Measurements from ENCODE around the gene IRAK3. TPM values are rescaled to one million over a fixed set of nuclear protein-coding genes. Genes with fewer than 3 reads are reported as not detected.

Gene IRAK3
- total RNA-seq, 1 donor from 2014 or later = 0.05 TPM

- H3K79me2 ChIP-seq (ENCODE audit: insufficient read depth, low read length) = no peaks in the 10 kb centered on the region
- no peaks in the 10 kb centered on the region for H4K20me1 ChIP-seq (ENCODE audit: insufficient read depth, low read length)
- H3K27me3 ChIP-seq (ENCODE audit: insufficient read depth, low read length) = peaks cover 11% of the 10 kb centered on the region
- H3K9ac ChIP-seq (ENCODE audit: low read length) = no peak overlapping the region
- no peak overlapping the region for H3K27ac ChIP-seq (ENCODE audit: low read depth, low read length)
- DNase-seq (ENCODE audit: low read depth) = no peak
- H3K36me3 ChIP-seq (ENCODE audit: insufficient read depth, low read length) = no peaks in the 10 kb centered on the region
- peaks cover 3% of the 10 kb centered on the region for H3K9me3 Mint-ChIP-seq (ENCODE audit: unreplicated experiment)
- no peak for FAIRE-seq
- TF ChIP-seq, protein P1, sequence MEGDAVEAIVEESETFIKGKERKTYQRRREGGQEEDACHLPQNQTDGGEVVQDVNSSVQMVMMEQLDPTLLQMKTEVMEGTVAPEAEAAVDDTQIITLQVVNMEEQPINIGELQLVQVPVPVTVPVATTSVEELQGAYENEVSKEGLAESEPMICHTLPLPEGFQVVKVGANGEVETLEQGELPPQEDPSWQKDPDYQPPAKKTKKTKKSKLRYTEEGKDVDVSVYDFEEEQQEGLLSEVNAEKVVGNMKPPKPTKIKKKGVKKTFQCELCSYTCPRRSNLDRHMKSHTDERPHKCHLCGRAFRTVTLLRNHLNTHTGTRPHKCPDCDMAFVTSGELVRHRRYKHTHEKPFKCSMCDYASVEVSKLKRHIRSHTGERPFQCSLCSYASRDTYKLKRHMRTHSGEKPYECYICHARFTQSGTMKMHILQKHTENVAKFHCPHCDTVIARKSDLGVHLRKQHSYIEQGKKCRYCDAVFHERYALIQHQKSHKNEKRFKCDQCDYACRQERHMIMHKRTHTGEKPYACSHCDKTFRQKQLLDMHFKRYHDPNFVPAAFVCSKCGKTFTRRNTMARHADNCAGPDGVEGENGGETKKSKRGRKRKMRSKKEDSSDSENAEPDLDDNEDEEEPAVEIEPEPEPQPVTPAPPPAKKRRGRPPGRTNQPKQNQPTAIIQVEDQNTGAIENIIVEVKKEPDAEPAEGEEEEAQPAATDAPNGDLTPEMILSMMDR (IDR thresholded peaks at IDR 0.05; ENCODE audit: insufficient read depth, low read depth, low read length) = no peak
- no peak for TF ChIP-seq EZH2 (IDR thresholded peaks at IDR 0.05; ENCODE audit: insufficient read depth, low read length)
- no peaks in the 10 kb centered on the region for H3K36me3 Mint-ChIP-seq (ENCODE audit: low read depth, unreplicated experiment)
- no peak overlapping the region for H3K27ac Mint-ChIP-seq (ENCODE audit: unreplicated experiment)
- peaks cover 6% of the 10 kb centered on the region for H3K27me3 Mint-ChIP-seq (ENCODE audit: low read depth, unreplicated experiment)
- no peaks in the 10 kb centered on the region for H3K9me3 ChIP-seq (ENCODE audit: insufficient read depth, low read depth, low read length)
- H3K4me1 Mint-ChIP-seq (ENCODE audit: low read depth, unreplicated experiment) = no peaks in the 10 kb centered on the region
- H3K4me3 ChIP-seq (ENCODE audit: insufficient read depth, low read depth, low read length) = no peak overlapping the region
- H3K4me3 Mint-ChIP-seq (ENCODE audit: unreplicated experiment) = no peak overlapping the region
- H2AFZ ChIP-seq (ENCODE audit: low read depth, low read length) = no peak overlapping the region
- no peaks in the 10 kb centered on the region for H3K4me1 ChIP-seq (ENCODE audit: insufficient read depth, low read length)
- no peak overlapping the region for H3K4me2 ChIP-seq (ENCODE audit: low read length)
These were observed 91.5 kb downstream of the IRAK3 start for GRCh38 chr12:66280561-66280960.

DNA sequence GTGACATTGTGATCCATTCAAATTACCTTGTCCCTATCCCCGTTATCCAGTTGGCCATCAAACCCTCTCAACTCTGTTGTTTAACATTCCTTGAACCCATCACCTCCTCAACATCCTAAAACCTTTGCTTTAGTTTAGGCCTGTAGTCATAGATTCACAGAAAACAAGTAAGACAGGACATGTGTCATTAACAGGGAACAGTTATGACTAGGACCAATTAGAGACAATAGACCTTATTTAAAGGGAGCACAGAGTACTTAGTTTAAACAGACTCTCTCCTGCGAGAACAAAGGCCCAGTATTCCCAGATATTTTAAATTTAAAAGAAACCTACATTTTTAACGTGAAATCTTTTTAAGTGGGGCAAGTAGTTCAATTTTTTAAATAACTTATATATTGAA is 93.2 kb downstream of the IRAK3 start:
- Mint-ChIP-seq H3K4me1 (ENCODE audit: low read depth, unreplicated experiment) (no peaks in the 10 kb centered on the region), H3K27ac (ENCODE audit: unreplicated experiment) (no peak overlapping the region), H3K9me3 (ENCODE audit: unreplicated experiment) (peaks cover 3% of the 10 kb centered on the region), H3K4me3 (ENCODE audit: unreplicated experiment) (no peak overlapping the region), H3K27me3 (ENCODE audit: low read depth, unreplicated experiment) (peaks cover 6% of the 10 kb centered on the region), H3K36me3 (ENCODE audit: low read depth, unreplicated experiment) (no peaks in the 10 kb centered on the region)
- no peak overlapping the region for H3K9ac ChIP-seq (ENCODE audit: low read length)
- no peak overlapping the region for H3K27ac ChIP-seq (ENCODE audit: low read depth, low read length)
- no peak overlapping the region for H2AFZ ChIP-seq (ENCODE audit: low read depth, low read length)
- no peaks in the 10 kb centered on the region for H4K20me1 ChIP-seq (ENCODE audit: insufficient read depth, low read length)
- TF ChIP-seq, protein P1 (IDR thresholded peaks at IDR 0.05; ENCODE audit: insufficient read depth, low read depth, low read length) = no peak
- no peak for TF ChIP-seq EZH2 (IDR thresholded peaks at IDR 0.05; ENCODE audit: insufficient read depth, low read length)
- peaks cover 4% of the 10 kb centered on the region for H3K27me3 ChIP-seq (ENCODE audit: insufficient read depth, low read length)
- H3K4me3 ChIP-seq (ENCODE audit: insufficient read depth, low read depth, low read length) = no peak overlapping the region
- FAIRE-seq (no peak), DNase-seq (ENCODE audit: low read depth) (no peak)
- H3K4me1 ChIP-seq (ENCODE audit: insufficient read depth, low read length) = no peaks in the 10 kb centered on the region
- H3K36me3 ChIP-seq (ENCODE audit: insufficient read depth, low read length) = no peaks in the 10 kb centered on the region
- no peak overlapping the region for H3K4me2 ChIP-seq (ENCODE audit: low read length)
- no peaks in the 10 kb centered on the region for H3K9me3 ChIP-seq (ENCODE audit: insufficient read depth, low read depth, low read length)
- no peaks in the 10 kb centered on the region for H3K79me2 ChIP-seq (ENCODE audit: insufficient read depth, low read length)

DNA sequence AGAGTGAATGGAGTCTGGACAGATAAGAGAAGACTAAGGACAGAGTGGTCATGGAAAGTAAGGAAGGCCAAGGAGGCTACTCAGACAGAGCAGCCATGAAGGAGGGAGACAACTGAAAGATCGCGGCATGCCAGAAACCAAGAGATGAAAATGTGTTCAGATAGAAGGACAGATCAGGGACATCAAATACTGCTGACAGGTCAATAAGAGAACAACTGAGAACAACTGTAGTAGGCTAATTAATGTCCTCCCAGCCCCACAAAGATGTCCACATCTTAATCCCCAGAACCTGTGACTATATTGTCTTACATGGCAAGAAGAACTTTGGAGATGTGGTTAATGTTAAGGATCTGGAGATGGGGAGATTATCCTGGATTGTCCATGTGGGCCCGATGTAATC is 98.3 kb downstream of the IRAK3 start:
- FAIRE-seq (no peak), DNase-seq (ENCODE audit: low read depth) (no peak)
- Mint-ChIP-seq H3K27me3 (ENCODE audit: low read depth, unreplicated experiment) (no peaks in the 10 kb centered on the region), H3K9me3 (ENCODE audit: unreplicated experiment) (no peaks in the 10 kb centered on the region), H3K36me3 (ENCODE audit: low read depth, unreplicated experiment) (no peaks in the 10 kb centered on the region), H3K27ac (ENCODE audit: unreplicated experiment) (no peak overlapping the region), H3K4me1 (ENCODE audit: low read depth, unreplicated experiment) (no peaks in the 10 kb centered on the region), H3K4me3 (ENCODE audit: unreplicated experiment) (no peak overlapping the region)
- no peaks in the 10 kb centered on the region for H3K4me1 ChIP-seq (ENCODE audit: insufficient read depth, low read length)
- H3K79me2 ChIP-seq (ENCODE audit: insufficient read depth, low read length) = no peaks in the 10 kb centered on the region
- H3K27me3 ChIP-seq (ENCODE audit: insufficient read depth, low read length) = no peaks in the 10 kb centered on the region
- no peaks in the 10 kb centered on the region for H3K9me3 ChIP-seq (ENCODE audit: insufficient read depth, low read depth, low read length)
- no peak for TF ChIP-seq EZH2 (IDR thresholded peaks at IDR 0.05; ENCODE audit: insufficient read depth, low read length)
- TF ChIP-seq, protein P1 (IDR thresholded peaks at IDR 0.05; ENCODE audit: insufficient read depth, low read depth, low read length) = no peak
- H2AFZ ChIP-seq (ENCODE audit: low read depth, low read length) = no peak overlapping the region
- no peaks in the 10 kb centered on the region for H3K36me3 ChIP-seq (ENCODE audit: insufficient read depth, low read length)
- no peak overlapping the region for H3K4me3 ChIP-seq (ENCODE audit: insufficient read depth, low read depth, low read length)
- H3K4me2 ChIP-seq (ENCODE audit: low read length) = no peak overlapping the region
- H4K20me1 ChIP-seq (ENCODE audit: insufficient read depth, low read length) = no peaks in the 10 kb centered on the region
- no peak overlapping the region for H3K9ac ChIP-seq (ENCODE audit: low read length)
- H3K27ac ChIP-seq (ENCODE audit: low read depth, low read length) = no peak overlapping the region
